Neural crest cell (in vitro differentiated cells): ENCODE measurements around the gene IVD. TPM values are rescaled to one million over a fixed set of nuclear protein-coding genes. Genes with fewer than 3 reads are reported as not detected.

Source experiments
- DNase-seq: peaks from one replicate; pipeline ENCODE4 v3.0.0; 2021; ENCODE audit warnings: low read depth, mixed read lengths, low spot score
- H3K27ac Mint-ChIP-seq: one replicate; pipeline ENCODE4 v1.8.0; 2021; ENCODE audit warnings: mild to moderate bottlenecking, mixed read lengths; ENCODE audit not compliant: unreplicated experiment
- H3K27me3 Mint-ChIP-seq: 2 replicates; pipeline ENCODE4 v1.8.0; 2021; ENCODE audit warnings: low read depth, mild to moderate bottlenecking, mixed read lengths
- H3K36me3 Mint-ChIP-seq: 2 replicates; pipeline ENCODE4 v1.8.0; 2021; ENCODE audit warnings: low read depth, mild to moderate bottlenecking, mixed read lengths
- H3K4me1 Mint-ChIP-seq: 2 replicates; pipeline ENCODE4 v1.8.0; 2021; ENCODE audit warnings: mixed read lengths
- H3K4me3 Mint-ChIP-seq: one replicate; pipeline ENCODE4 v1.8.0; 2021; ENCODE audit warnings: mild to moderate bottlenecking, mixed read lengths
- H3K9me3 Mint-ChIP-seq: 2 replicates; pipeline ENCODE4 v1.8.0; 2021; ENCODE audit warnings: mixed read lengths
- total RNA-seq: library from RNA; stranded (reverse); gene quantifications from 2 replicates; pipeline ENCODE4 v1.2.1, GENCODE V29; 2021
- TF ChIP-seq, protein P1 (sequence below): fragments of 200-600 bp; sonication (generic); conservative IDR thresholded peaks from 2 replicates; pipeline ENCODE4 v1.5.0; 2021; ENCODE audit warnings: antibody characterized with exemption, mild to moderate bottlenecking

Gene IVD
- total RNA-seq, 1 donor from 2014 or later = 81.4 TPM

DNA sequence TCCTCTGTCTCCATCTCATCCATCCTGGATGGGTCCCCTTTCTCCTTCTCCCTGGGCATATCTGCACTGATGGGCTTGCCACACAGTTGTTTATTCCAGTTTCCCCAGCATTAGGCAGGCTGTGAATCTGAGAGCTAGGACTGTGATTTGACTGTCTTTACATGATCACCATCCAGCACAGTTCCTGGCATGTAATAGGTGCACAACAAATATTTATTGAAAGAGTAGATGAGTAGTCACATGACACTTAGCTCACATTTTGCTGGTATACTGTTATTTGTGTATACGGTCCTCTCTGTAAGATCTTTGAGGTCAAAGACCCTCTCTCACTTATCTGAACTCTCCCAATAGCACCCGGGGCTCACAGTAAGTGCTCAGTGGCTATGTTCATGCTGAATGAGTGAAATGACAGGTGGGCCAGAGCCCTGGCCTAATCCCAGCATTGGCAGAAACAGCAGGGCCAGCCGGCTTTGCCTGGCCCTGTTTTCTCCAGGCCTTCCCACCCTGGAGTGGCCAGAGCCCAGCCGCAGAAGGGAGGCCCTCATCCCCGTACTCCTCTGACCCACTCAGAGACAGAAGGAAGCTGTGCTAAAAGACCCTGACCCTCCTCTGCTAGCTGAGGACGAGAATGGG, 19.0 kb downstream of the IVD start:
- no peak for DNase-seq
- H3K27ac Mint-ChIP-seq = no peak overlapping the region
- H3K9me3 Mint-ChIP-seq = no peaks in the 10 kb centered on the region
- peaks cover 15% of the 10 kb centered on the region for H3K27me3 Mint-ChIP-seq
- no peak overlapping the region for H3K4me3 Mint-ChIP-seq
- no peaks in the 10 kb centered on the region for H3K36me3 Mint-ChIP-seq
- no peaks in the 10 kb centered on the region for H3K4me1 Mint-ChIP-seq
- TF ChIP-seq, protein P1, sequence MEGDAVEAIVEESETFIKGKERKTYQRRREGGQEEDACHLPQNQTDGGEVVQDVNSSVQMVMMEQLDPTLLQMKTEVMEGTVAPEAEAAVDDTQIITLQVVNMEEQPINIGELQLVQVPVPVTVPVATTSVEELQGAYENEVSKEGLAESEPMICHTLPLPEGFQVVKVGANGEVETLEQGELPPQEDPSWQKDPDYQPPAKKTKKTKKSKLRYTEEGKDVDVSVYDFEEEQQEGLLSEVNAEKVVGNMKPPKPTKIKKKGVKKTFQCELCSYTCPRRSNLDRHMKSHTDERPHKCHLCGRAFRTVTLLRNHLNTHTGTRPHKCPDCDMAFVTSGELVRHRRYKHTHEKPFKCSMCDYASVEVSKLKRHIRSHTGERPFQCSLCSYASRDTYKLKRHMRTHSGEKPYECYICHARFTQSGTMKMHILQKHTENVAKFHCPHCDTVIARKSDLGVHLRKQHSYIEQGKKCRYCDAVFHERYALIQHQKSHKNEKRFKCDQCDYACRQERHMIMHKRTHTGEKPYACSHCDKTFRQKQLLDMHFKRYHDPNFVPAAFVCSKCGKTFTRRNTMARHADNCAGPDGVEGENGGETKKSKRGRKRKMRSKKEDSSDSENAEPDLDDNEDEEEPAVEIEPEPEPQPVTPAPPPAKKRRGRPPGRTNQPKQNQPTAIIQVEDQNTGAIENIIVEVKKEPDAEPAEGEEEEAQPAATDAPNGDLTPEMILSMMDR = no peak

DNA sequence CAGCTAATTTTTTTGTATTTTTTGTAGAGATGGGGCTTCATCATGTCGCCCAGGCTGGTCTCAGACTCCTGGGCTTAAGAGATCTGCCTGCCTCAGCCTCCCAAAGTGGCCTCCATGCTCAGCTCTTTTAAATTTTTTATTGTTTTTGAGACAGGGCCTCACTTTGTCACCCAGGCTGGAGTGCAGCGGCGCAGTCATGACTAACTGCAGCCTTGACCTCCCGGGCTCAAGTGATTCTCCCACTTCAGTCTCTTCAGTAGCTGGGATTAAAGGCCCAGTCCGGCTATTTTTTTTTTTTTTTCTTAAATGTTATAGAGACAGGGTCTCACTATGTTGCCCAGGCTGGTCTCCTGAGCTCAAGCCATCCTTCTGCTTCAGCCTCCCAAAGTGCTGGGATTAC, 20.1 kb downstream of the IVD start:
- Mint-ChIP-seq H3K27me3 (peaks cover 26% of the 10 kb centered on the region), H3K9me3 (no peaks in the 10 kb centered on the region), H3K27ac (no peak overlapping the region), H3K36me3 (no peaks in the 10 kb centered on the region), H3K4me3 (no peak overlapping the region), H3K4me1 (peaks cover 4% of the 10 kb centered on the region)
- TF ChIP-seq, protein P1 = no peak
- no peak for DNase-seq

DNA sequence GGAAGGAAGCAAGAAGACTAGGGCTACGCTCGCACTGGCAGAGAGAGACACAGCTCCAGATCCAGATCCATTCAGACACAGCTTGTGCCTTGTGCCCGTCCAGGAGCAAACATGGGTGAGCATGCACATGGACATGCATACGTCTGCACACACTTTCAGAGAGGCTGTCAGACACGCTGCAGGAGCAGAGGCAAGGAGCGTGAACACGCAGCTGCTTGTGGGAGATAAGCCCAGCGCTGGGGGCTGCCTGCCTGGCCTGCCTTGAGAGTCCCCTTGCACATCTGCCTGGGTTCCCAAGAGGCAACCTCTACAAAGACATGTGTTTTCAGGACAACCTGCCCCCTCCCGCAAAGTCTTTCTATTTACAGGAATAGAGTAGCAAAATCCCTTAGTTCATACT, 21.6 kb downstream of the IVD start:
- Mint-ChIP-seq H3K27ac (no peak overlapping the region), H3K4me1 (peaks cover 4% of the 10 kb centered on the region), H3K9me3 (no peaks in the 10 kb centered on the region), H3K27me3 (peaks cover 21% of the 10 kb centered on the region), H3K4me3 (no peak overlapping the region), H3K36me3 (no peaks in the 10 kb centered on the region)
- no peak for DNase-seq
- TF ChIP-seq, protein P1 = no peak

DNA sequence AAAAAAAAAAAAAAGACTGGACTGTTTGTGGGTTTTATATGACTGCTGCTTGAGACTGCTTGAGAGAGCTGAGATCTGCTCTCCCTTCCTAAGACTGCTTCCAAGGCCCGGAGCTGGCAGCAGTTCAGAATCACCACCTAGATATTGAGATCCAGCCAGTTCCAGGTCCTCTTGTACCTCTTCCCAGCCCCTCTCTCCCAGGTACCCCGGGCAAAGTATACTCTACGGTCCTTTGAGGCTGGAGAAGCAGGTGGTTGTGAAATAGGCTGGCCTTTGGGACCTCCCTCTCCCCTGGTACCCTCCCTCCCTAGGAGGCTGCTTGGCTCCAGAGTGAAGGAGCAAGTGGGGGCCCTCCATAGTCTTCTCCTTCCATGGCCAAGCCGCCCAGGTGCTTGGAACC, 22.6 kb downstream of the IVD start:
- no peak overlapping the region for H3K4me3 Mint-ChIP-seq
- TF ChIP-seq, protein P1 = no peak
- no peak for DNase-seq
- H3K27me3 Mint-ChIP-seq = peaks cover 31% of the 10 kb centered on the region
- H3K27ac Mint-ChIP-seq = no peak overlapping the region
- H3K9me3 Mint-ChIP-seq = no peaks in the 10 kb centered on the region
- H3K36me3 Mint-ChIP-seq = no peaks in the 10 kb centered on the region
- H3K4me1 Mint-ChIP-seq = peaks cover 4% of the 10 kb centered on the region

DNA sequence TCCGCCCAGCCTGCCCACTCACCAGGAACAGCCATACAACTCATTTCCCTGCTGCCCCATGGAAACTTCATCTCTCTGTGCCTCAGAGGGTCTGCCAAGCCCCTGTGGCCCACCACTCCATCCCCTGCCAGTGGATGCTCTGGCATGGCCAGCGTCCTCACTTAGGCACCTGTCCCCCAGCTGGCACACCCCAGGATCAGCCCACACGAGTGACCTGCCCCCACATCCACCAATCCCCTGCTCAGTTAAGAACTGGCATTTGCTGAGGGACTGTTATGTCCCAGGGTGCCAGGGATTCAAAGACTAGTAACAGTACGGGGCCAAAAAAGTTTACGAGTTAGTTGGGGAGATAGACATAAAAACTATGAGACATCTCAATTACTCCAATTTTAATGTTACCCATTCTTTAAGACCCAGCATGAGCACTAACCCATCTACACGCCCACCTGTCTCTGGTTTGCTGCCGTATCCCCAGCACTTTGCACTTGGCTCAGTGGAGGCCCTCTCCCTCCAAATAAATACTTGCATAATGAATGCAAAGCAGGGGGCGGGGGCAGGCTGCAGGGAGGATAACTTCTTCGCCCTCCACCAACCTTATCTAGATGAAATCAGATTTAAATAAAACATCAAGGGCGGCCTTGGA, 23.6 kb downstream of the IVD start:
- H3K36me3 Mint-ChIP-seq = no peaks in the 10 kb centered on the region
- peaks cover 41% of the 10 kb centered on the region for H3K27me3 Mint-ChIP-seq
- TF ChIP-seq, protein P1 = no peak
- no peaks in the 10 kb centered on the region for H3K9me3 Mint-ChIP-seq
- no peak overlapping the region for H3K4me3 Mint-ChIP-seq
- peaks cover 4% of the 10 kb centered on the region for H3K4me1 Mint-ChIP-seq
- DNase-seq = no peak
- H3K27ac Mint-ChIP-seq = peak overlapping the region; percentile 4
